ENCODE measurements around the gene GPR18. TPM values are rescaled to one million over a fixed set of nuclear protein-coding genes. Genes with fewer than 3 reads are reported as not detected.

The GPR18 gene, protein sequence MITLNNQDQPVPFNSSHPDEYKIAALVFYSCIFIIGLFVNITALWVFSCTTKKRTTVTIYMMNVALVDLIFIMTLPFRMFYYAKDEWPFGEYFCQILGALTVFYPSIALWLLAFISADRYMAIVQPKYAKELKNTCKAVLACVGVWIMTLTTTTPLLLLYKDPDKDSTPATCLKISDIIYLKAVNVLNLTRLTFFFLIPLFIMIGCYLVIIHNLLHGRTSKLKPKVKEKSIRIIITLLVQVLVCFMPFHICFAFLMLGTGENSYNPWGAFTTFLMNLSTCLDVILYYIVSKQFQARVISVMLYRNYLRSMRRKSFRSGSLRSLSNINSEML
- not detected in 2 replicates for total RNA-seq

DNA sequence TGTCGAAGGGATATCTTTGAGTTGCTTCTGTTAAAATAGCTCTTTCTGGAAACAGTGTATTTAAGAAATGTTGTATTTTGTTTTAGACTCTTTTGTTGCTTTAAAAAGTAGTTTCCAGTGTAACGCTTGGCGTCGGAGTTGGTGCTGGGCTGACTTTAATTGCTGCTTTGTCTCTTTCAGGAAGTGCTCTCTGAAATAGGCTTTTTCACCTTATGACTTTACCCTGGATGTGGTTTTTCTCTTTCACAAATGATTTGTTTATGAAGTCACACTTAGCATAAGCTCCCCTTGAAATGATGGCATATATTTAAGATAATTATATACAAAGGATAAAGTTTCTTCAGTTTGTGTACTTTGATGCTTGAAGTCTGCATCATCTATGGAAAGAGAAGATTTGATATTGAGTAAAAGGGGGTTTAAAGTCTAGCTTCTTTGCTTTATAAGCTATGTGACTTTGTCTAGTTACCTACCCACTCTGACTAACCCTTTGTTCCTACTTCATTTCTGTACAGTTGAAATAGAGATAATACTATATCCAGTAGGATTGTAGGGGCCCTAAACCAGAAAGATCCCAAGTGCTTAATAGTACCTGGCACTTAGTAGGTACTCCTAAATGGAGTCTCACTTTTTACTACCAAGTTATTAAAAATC is at the start of gene GPR18:
Gene GPR18, minus strand, starts transcription at position 170 of the 651 bp plus-strand sequence. CDS start 2,507 bp downstream, outside the sequence.
- Histone ChIP-seq H3K4me3 (ENCODE audit: low read depth, low read length) (no peak within 1 kb of the TSS), H3K27me3 (ENCODE audit: control insufficient read depth, insufficient read depth, low read length) (no peaks in the 10 kb centered on the region), H3K36me3 (ENCODE audit: control insufficient read depth, insufficient read depth, low read length) (peaks cover 2% of the 10 kb centered on the region)
- TF ChIP-seq, protein P1, sequence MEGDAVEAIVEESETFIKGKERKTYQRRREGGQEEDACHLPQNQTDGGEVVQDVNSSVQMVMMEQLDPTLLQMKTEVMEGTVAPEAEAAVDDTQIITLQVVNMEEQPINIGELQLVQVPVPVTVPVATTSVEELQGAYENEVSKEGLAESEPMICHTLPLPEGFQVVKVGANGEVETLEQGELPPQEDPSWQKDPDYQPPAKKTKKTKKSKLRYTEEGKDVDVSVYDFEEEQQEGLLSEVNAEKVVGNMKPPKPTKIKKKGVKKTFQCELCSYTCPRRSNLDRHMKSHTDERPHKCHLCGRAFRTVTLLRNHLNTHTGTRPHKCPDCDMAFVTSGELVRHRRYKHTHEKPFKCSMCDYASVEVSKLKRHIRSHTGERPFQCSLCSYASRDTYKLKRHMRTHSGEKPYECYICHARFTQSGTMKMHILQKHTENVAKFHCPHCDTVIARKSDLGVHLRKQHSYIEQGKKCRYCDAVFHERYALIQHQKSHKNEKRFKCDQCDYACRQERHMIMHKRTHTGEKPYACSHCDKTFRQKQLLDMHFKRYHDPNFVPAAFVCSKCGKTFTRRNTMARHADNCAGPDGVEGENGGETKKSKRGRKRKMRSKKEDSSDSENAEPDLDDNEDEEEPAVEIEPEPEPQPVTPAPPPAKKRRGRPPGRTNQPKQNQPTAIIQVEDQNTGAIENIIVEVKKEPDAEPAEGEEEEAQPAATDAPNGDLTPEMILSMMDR (IDR thresholded peaks at IDR 0.05; ENCODE audit: insufficient read depth, low read length, severe bottlenecking): no peak
- no peak for DNase-seq (ENCODE audit: low read depth)
- no peak for FAIRE-seq

DNA sequence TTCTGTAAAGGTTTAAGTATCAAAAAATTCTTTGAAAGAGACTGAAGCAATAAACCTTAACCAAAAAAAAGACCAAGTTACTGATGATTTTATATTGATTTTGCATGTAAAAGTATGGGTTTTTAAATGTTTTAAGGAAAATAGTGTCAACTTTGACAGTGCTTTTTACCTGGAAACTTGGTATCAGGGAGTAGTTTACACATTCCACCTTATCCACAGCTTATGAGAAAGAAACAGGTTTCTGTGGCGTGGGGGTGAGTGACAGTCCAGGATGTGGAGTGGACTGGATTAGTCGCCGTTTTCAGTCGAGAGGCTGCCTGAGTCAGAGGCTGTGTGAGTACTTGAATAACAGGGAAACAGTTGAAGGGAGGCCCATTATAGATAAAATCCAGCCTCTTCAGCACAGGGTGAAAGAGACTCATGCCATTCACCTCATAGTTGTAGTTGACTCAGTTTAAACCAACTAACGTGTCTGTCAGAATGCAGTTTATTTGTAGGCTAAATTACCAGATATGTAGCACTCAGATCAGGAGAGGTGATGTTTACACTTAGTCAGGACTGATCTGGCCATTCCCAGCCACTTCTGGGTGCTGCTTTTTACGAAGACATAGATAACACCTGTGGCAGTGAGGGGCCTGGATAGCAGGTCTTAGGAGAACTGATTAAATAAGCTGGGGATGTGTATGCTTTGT is 49.6 kb upstream of the GPR18 start:
- Histone ChIP-seq H3K27me3 (ENCODE audit: control insufficient read depth, insufficient read depth, low read length) (no peaks in the 10 kb centered on the region), H3K36me3 (ENCODE audit: control insufficient read depth, insufficient read depth, low read length) (peaks cover 2% of the 10 kb centered on the region), H3K4me3 (ENCODE audit: low read depth, low read length) (no peak overlapping the region)
- FAIRE-seq (no peak), DNase-seq (ENCODE audit: low read depth) (peak; percentile 85)
- TF ChIP-seq, protein P1 (IDR thresholded peaks at IDR 0.05; ENCODE audit: insufficient read depth, low read length, severe bottlenecking): no peak

DNA sequence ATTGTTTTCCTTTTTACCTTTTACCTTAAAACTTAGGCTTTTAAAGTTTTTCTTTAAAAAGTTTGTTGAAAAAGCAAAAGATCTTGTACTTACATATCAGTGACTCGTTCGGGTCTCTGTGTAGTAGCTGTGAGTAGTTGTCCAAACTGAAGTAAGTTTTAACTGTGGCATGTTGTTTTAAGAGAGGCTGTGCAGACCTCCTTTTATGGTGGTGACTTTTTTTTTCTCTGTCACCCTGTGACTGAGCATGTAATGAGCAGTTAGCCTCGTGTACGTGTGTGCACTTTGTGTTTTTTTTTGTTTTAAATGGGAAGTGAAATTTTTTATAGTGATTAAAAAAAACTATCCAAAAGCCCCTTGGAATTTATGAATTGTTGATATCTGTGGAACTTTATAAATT is 49.1 kb upstream of the GPR18 start, which contains the start of gene GPR183:
Gene GPR183, minus strand, starts transcription at position 153 of the 400 bp plus-strand sequence. CDS start 11,254 bp downstream, outside the sequence.
- TF ChIP-seq, protein P1 (IDR thresholded peaks at IDR 0.05; ENCODE audit: insufficient read depth, low read length, severe bottlenecking): no peak
- Histone ChIP-seq H3K27me3 (ENCODE audit: control insufficient read depth, insufficient read depth, low read length) (no peaks in the 10 kb centered on the region), H3K36me3 (ENCODE audit: control insufficient read depth, insufficient read depth, low read length) (peaks cover 2% of the 10 kb centered on the region), H3K4me3 (ENCODE audit: low read depth, low read length) (no peak within 1 kb of the TSS)
- DNase-seq (ENCODE audit: low read depth) (peak; percentile 30), FAIRE-seq (no peak)

DNA sequence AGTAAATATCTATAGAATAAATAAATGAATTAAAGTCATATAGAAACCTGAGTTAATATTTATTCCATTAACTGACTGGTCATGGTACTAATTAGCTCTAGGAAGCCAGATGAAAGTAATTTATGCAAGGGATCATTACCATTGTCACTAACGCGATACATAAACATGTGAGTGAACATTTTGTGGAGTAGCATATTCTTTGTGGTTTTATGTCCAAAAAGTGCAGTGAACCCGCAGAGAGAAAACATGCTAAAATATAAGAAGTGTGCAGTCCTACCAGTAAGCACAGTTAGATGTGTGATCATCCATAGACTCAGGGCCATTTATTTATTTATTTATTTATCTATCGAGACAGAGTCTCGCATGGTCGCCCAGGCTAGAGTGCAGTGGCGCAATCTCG is 47.4 kb upstream of the GPR18 start:
- FAIRE-seq (no peak), DNase-seq (ENCODE audit: low read depth) (no peak)
- TF ChIP-seq, protein P1 (IDR thresholded peaks at IDR 0.05; ENCODE audit: insufficient read depth, low read length, severe bottlenecking): no peak
- no peaks in the 10 kb centered on the region for H3K36me3 ChIP-seq (ENCODE audit: control insufficient read depth, insufficient read depth, low read length)
- H3K27me3 ChIP-seq (ENCODE audit: control insufficient read depth, insufficient read depth, low read length): no peaks in the 10 kb centered on the region
- no peak overlapping the region for H3K4me3 ChIP-seq (ENCODE audit: low read depth, low read length)

DNA sequence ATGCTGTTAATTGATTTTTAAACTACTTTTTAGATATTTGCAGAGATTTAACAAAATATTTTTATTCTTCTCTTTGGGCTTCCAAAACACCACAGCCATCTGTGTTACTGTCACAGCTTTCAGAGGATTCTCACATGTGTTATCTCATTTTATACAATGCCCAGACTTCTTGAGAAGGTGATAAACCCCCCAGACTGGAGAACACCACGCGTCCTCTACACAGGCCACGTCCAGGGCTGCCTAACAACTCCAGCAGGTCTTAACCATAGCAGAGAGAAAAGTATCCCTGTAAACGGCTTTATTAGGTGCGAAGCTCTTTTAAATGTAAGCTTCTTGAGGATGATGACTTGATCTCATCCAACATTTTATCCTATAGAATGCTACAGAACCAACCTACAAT is 47.0 kb upstream of the GPR18 start:
- Histone ChIP-seq H3K36me3 (ENCODE audit: control insufficient read depth, insufficient read depth, low read length) (no peaks in the 10 kb centered on the region), H3K27me3 (ENCODE audit: control insufficient read depth, insufficient read depth, low read length) (no peaks in the 10 kb centered on the region), H3K4me3 (ENCODE audit: low read depth, low read length) (no peak overlapping the region)
- TF ChIP-seq, protein P1 (IDR thresholded peaks at IDR 0.05; ENCODE audit: insufficient read depth, low read length, severe bottlenecking): no peak
- no peak for DNase-seq (ENCODE audit: low read depth)
- FAIRE-seq: no peak
